ENCODE results near the gene CCDC122.
"Not testable (repeated sequence)": the region's sequence is repeated elsewhere in the genome, so short reads cannot be mapped to it uniquely, and the experiment has no call there.

CCDC122 gene

GRCh38 chr13:43876366-43876765, 3.2 kb downstream of the CCDC122 start:
- FAIRE-seq: no peak

- peak; percentile 97 for FAIRE-seq
These were observed 4.9 kb downstream of the CCDC122 start for GRCh38 chr13:43874504-43875092.

GRCh38 chr13:43872181-43872580, 7.4 kb downstream of the CCDC122 start:
- FAIRE-seq: no peak

- FAIRE-seq: no peak
These were observed 13.6 kb downstream of the CCDC122 start for GRCh38 chr13:43865892-43866291.

- no peak for FAIRE-seq
These were observed 14.6 kb downstream of the CCDC122 start for GRCh38 chr13:43864921-43865320.

GRCh38 chr13:43861863-43862262, 17.7 kb downstream of the CCDC122 start:
- FAIRE-seq: no peak

GRCh38 chr13:43852923-43853404, 26.6 kb downstream of the CCDC122 start:
- no peak for FAIRE-seq

GRCh38 chr13:43850873-43851272, 28.7 kb downstream of the CCDC122 start:
- FAIRE-seq: no peak

GRCh38 chr13:43848001-43848649, 31.4 kb downstream of the CCDC122 start:
- FAIRE-seq: no peak

GRCh38 chr13:43846496-43847158, 32.9 kb downstream of the CCDC122 start:
- no peak for FAIRE-seq

- FAIRE-seq: no peak
These were observed 40.6 kb downstream of the CCDC122 start for GRCh38 chr13:43838909-43839308.

- FAIRE-seq: no peak
These were observed 43.8 kb downstream of the CCDC122 start for GRCh38 chr13:43835701-43836100.

- FAIRE-seq: no peak
These were observed 48.5 kb downstream of the CCDC122 start for GRCh38 chr13:43831088-43831487.

- FAIRE-seq: no peak
These were observed 49.1 kb downstream of the CCDC122 start for GRCh38 chr13:43830497-43830881.

- FAIRE-seq: not testable (repeated sequence)
These were observed 54.9 kb downstream of the CCDC122 start for GRCh38 chr13:43824656-43825055.

- no peak for FAIRE-seq
These were observed 56.6 kb downstream of the CCDC122 start for GRCh38 chr13:43822969-43823368.

- no peak for FAIRE-seq
These were observed 63.1 kb downstream of the CCDC122 start for GRCh38 chr13:43816401-43816889.

GRCh38 chr13:43815204-43815603, 64.3 kb downstream of the CCDC122 start:
- no peak for FAIRE-seq

GRCh38 chr13:43808676-43809075, 70.9 kb downstream of the CCDC122 start:
- FAIRE-seq: no peak

- FAIRE-seq: no peak
These were observed 73.8 kb downstream of the CCDC122 start for GRCh38 chr13:43805681-43806128.

GRCh38 chr13:43805071-43805468, 74.5 kb downstream of the CCDC122 start:
- FAIRE-seq: no peak

- peak; percentile 92 for FAIRE-seq
These were observed 75.0 kb downstream of the CCDC122 start for GRCh38 chr13:43804461-43805070.

GRCh38 chr13:43802511-43802910, 77.0 kb downstream of the CCDC122 start:
- FAIRE-seq: no peak

Data from G401.6 (cell line).